Psoas muscle (tissue), 8 donors: ENCODE results near the gene C3orf20. TPM values are rescaled to one million over a fixed set of nuclear protein-coding genes. Genes with fewer than 3 reads are reported as not detected.

Source experiments
- ATAC-seq, 4 donors: fragments of 200-7000 bp; cut with Tn5 transposase; one replicate each; pipeline ENCODE4 v1.9.1; 2020; ENCODE audit warnings: moderate library complexity in 3 of 4, mild to moderate bottlenecking in 2 of 4
- DNase-seq, 2 donors: peaks; one replicate each; pipeline ENCODE4 v3.0.0-alpha.2; 2020
- H3K27ac ChIP-seq: fragments of 200-600 bp; one replicate; pipeline ENCODE4 v1.8.0; 2022
- H3K27me3 ChIP-seq, 3 donors: fragments of 200-600 bp in 1 of 3; one replicate each; pipeline versions ENCODE4 v1.6.1 to v1.8.0; 2013 to 2022; ENCODE audit warnings: low read length in 2 of 3, mild to moderate bottlenecking in 2 of 3, moderate library complexity in 1 of 3; ENCODE audit not compliant: insufficient read depth in 3 of 3
- H3K36me3 ChIP-seq, 2 donors: fragments of 200-600 bp in 1 of 2; one replicate each; pipeline versions ENCODE4 v1.6.1 to v1.8.0; 2013 to 2022; ENCODE audit warnings: low read depth in 1 of 2, mild to moderate bottlenecking in 1 of 2, moderate library complexity in 1 of 2; ENCODE audit not compliant: insufficient read depth in 1 of 2
- H3K4me1 ChIP-seq: fragments of 200-600 bp; one replicate; pipeline ENCODE4 v1.8.0; 2022
- H3K4me3 ChIP-seq: fragments of 200-600 bp; one replicate; pipeline ENCODE4 v1.8.0; 2022; ENCODE audit warnings: mild to moderate bottlenecking
- H3K9me3 ChIP-seq: fragments of 200-600 bp; one replicate; pipeline ENCODE4 v1.8.0; 2022
- WGBS, 3 donors: extraction: QIAGEN DNeasy Blood & Tissue Kit; methylation state at CpG; one replicate each; pipeline versions ENCODE4 v1.1.6 to v1.1.7; 2013; 5-methylcytosine and 5-hydroxymethylcytosine counted together
- intact Hi-C, 2 donors: fragments of 100-400 bp; cut with DNase I; formaldehyde crosslinking; loops; one replicate each; pipeline versions ENCODE4 v1.11.0 to v1.14.2; 2022
- polyA plus RNA-seq, 3 donors: library from polyadenylated mRNA; stranded (reverse); fragments of 200-250 nt; gene quantifications; one replicate each; pipeline ENCODE4 v1.2.3, GENCODE V29; 2013
- total RNA-seq, 4 donors: library from RNA; stranded (reverse); fragmentation: NEBNext Ultra II Directional in 2 of 4; extraction: Animal tissue kit (Norgen Biotek cat#: 25700) in 2 of 4; gene quantifications; one replicate each; pipeline versions ENCODE4 v1.2.1 to v1.2.4, GENCODE V29; 2021 to 2023
- TF ChIP-seq, protein P1 (sequence below): fragments of 200-600 bp; IDR thresholded peaks from one replicate; pipeline ENCODE4 v1.8.0; 2022; ENCODE audit warnings: antibody characterized with exemption
- donor health status: healthy with polysubstance abuse.
- donor health status: DM: no; HTN: no; CAD: no; lungs with moderate emphysema.
- donor health status: Bipolar disorder and iron deficiency.
- donor health status: healthy.
- donor health status: DM: yes; HTN: yes; CAD: no.
- donor health status: DM: no; HTN: no; CAD: no.
- donor health status: DM: no; HTN: no; CAD: no.
- donor health status: DM: yes; HTN: yes; CAD: no.

Gene C3orf20
- total and polyA plus RNA-seq, 7 donors: 0.01 to 0.38 (median 0.09) TPM; not detected in 2

DNA sequence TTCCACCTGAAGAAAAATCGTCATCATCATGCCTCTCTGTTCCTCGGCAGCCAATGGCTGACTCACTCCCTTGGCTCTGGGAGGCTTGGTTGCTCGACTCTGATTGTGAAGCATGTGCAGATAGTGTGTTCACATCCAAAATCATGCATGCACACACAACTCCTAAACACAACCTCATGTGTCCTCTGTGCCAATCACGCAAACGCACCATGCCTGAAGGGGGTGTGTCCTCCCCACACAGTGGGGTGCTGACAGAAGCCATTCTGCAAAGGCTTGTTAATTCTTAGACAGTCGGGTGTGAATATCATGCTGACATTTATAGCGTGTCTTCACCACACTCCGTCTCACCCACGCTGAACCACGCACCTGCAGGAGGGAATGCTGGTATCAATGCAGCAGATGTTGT is 34.8 kb upstream of the C3orf20 start:
- TF ChIP-seq, protein P1, sequence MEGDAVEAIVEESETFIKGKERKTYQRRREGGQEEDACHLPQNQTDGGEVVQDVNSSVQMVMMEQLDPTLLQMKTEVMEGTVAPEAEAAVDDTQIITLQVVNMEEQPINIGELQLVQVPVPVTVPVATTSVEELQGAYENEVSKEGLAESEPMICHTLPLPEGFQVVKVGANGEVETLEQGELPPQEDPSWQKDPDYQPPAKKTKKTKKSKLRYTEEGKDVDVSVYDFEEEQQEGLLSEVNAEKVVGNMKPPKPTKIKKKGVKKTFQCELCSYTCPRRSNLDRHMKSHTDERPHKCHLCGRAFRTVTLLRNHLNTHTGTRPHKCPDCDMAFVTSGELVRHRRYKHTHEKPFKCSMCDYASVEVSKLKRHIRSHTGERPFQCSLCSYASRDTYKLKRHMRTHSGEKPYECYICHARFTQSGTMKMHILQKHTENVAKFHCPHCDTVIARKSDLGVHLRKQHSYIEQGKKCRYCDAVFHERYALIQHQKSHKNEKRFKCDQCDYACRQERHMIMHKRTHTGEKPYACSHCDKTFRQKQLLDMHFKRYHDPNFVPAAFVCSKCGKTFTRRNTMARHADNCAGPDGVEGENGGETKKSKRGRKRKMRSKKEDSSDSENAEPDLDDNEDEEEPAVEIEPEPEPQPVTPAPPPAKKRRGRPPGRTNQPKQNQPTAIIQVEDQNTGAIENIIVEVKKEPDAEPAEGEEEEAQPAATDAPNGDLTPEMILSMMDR: no peak
- peak in 2 of 4 donors; percentile 27 to 56 for ATAC-seq
- 29 to 54% (median 41%) methylated on average over 10 of the region's 10 CpGs for WGBS, 3 donors
- Histone ChIP-seq H3K4me1 (no peaks in the 10 kb centered on the region), H3K9me3 (no peaks in the 10 kb centered on the region), H3K36me3 (no peaks in the 10 kb centered on the region), H3K27ac (no peak overlapping the region), H3K4me3 (no peak overlapping the region), H3K27me3 (peaks cover 0 to 29% (median 0%) of the 10 kb centered on the region in 3 donors)
- intact Hi-C loops: no loop called here
- no peak for DNase-seq

DNA sequence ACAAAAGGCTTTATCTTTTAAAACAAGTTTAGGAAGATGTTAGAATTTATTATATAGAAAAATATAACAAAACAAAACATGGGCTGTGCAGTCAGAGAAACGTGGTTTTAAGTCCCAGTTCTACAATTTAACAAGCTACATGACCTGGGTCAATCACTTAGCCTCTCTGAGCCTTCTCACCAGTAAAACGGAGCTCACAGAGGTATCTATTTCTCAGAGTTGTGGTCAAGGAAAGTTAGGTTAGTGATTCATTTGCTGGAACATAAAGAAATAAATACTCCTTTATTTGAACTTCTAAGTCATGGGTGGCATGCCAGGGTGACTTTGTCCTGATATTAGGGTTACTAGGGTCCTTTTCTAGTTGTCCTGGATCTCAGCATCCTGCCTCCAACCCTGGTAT is 34.2 kb upstream of the C3orf20 start:
- ATAC-seq: no peak
- Histone ChIP-seq H3K36me3 (no peaks in the 10 kb centered on the region), H3K27me3 (peaks cover 0 to 29% (median 0%) of the 10 kb centered on the region in 3 donors), H3K27ac (no peak overlapping the region), H3K4me1 (no peaks in the 10 kb centered on the region), H3K4me3 (no peak overlapping the region), H3K9me3 (no peaks in the 10 kb centered on the region)
- TF ChIP-seq, protein P1: no peak
- intact Hi-C loops: no loop called here
- 18 to 19% (median 18%) methylated on average over 2 of the region's 2 CpGs for WGBS, 3 donors
- DNase-seq: no peak

DNA sequence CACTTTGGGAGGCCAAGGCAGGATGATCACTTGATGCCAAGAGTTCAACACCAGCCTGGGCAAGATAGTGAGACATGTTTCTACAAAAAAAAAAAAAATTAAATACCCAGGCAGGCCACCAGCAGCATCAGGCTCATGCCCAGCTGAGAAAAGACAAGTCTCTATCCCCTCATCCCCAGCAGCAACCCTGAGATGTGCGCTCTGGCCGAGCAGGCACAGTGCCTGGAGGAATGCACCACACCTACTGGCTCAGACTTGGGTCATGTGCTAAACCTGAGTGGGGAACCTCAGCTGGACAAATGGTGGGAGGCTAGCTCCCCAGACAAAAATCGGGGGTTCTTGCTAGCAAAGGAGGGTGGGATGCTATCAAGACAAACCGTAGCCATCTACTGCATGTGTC is 33.6 kb upstream of the C3orf20 start:
- 72 to 79% (median 73%) methylated on average over 4 of the region's 4 CpGs for WGBS, 3 donors
- Histone ChIP-seq H3K36me3 (no peaks in the 10 kb centered on the region), H3K27me3 (peaks cover 0 to 29% (median 0%) of the 10 kb centered on the region in 3 donors), H3K4me1 (no peaks in the 10 kb centered on the region), H3K9me3 (no peaks in the 10 kb centered on the region), H3K27ac (no peak overlapping the region), H3K4me3 (no peak overlapping the region)
- ATAC-seq (no peak), DNase-seq (no peak)
- TF ChIP-seq, protein P1: no peak
- intact Hi-C loops: no loop called here

DNA sequence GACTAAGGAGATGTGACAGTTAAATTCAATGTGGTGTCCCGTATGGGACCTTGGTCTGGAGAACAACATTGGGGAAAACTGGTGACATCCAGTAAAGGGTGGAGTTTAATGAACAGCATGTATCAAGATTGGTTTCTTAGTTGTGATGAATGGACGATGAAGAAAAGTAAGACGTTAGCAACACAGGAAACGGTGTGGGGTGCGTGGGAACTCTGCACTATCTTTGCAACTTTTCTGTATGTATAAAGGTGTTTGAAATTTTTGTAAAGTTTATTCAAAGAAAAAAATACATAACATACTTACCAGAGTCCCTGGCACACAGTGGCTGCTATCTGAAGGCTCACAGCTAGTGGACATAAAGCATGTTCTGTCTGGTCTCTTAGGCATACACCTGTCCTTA is 29.5 kb upstream of the C3orf20 start:
- ATAC-seq (no peak), DNase-seq (no peak)
- Histone ChIP-seq H3K4me3 (no peak overlapping the region), H3K9me3 (no peaks in the 10 kb centered on the region), H3K27me3 (peaks cover 0 to 21% (median 0%) of the 10 kb centered on the region in 3 donors), H3K36me3 (no peaks in the 10 kb centered on the region), H3K4me1 (peaks cover 11% of the 10 kb centered on the region), H3K27ac (no peak overlapping the region)
- intact Hi-C loops: no loop called here
- TF ChIP-seq, protein P1: no peak
- 84 to 88% (median 87%) methylated on average over 5 of the region's 5 CpGs for WGBS, 3 donors

DNA sequence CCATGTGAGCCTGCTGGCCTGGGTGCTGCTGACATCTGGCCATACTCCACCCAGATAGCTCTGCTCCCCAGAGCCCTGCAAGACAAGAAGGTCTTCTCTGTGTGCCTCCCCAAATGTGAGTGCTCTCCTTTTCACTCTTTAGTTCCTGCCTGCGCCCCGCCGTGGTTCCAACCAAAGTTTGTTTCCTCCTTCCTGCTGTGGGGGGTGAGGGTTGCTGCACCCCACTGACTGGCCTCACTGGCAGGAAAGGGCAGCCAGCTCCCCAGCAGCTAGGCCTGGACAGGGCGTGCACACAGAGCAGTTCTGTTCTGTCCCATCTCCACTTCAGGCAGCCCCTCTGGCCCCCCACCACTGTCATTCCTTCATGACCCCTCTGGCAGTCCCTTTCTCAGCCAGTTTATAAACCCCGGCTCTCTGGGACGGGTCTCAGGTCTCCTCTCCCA is 28.8 kb upstream of the C3orf20 start:
- Histone ChIP-seq H3K27me3 (peaks cover 0 to 14% (median 0%) of the 10 kb centered on the region in 3 donors), H3K27ac (no peak overlapping the region), H3K4me1 (peaks cover 11% of the 10 kb centered on the region), H3K36me3 (no peaks in the 10 kb centered on the region), H3K4me3 (no peak overlapping the region), H3K9me3 (no peaks in the 10 kb centered on the region)
- WGBS, 3 donors: 82 to 85% (median 85%) methylated on average over 6 of the region's 6 CpGs
- TF ChIP-seq, protein P1: no peak
- no peak for DNase-seq
- no peak for ATAC-seq
- intact Hi-C loops: no loop called here
